Uterus (tissue), 4 donors: Measurements from ENCODE around the gene AMN. TPM values are rescaled to one million over a fixed set of nuclear protein-coding genes. Genes with fewer than 3 reads are reported as not detected.

Source experiments
- DNase-seq, 2 donors: peaks; one replicate each; pipeline ENCODE4 v3.0.0-alpha.2; 2019 to 2020
- H3K27ac ChIP-seq, 2 donors: fragments of 200-600 bp; sonication (generic); 1 replicate in 1 of 2; 2 replicates in 1 of 2; pipeline ENCODE4 v1.5.1; 2016 to 2018
- H3K27me3 ChIP-seq, 2 donors: fragments of 200-600 bp; sonication (generic); one replicate each; pipeline ENCODE4 v1.5.1; 2018 to 2019; ENCODE audit warnings: control low read depth in 1 of 2
- H3K36me3 ChIP-seq, 2 donors: fragments of 200-600 bp; sonication (generic); one replicate each; pipeline ENCODE4 v1.5.1; 2019; ENCODE audit warnings: control low read depth in 1 of 2
- H3K4me1 ChIP-seq, 2 donors: fragments of 200-600 bp; sonication (generic); one replicate each; pipeline ENCODE4 v1.5.1; 2018 to 2019; ENCODE audit warnings: control low read depth in 1 of 2
- H3K4me3 ChIP-seq, 2 donors: fragments of 200-600 bp; sonication (generic); 1 replicate in 1 of 2; 2 replicates in 1 of 2; pipeline ENCODE4 v1.5.1; 2018 to 2019; ENCODE audit warnings: mild to moderate bottlenecking in 1 of 2
- H3K9me3 ChIP-seq, 2 donors: fragments of 200-600 bp; sonication (generic); one replicate each; pipeline ENCODE4 v1.5.1; 2019; ENCODE audit warnings: control low read depth in 1 of 2
- POLR2A ChIP-seq, 2 donors: fragments of 450-650 bp; IDR thresholded peaks; one replicate each; pipeline ENCODE4 v1.6.1; 2016; ENCODE audit warnings: antibody characterized with exemption in 2 of 2, mild to moderate bottlenecking in 1 of 2, moderate library complexity in 1 of 2
- intact Hi-C: fragments of 100-400 bp; cut with DNase I; formaldehyde crosslinking; loops from one replicate; pipeline ENCODE4 v1.15.1; 2023; ENCODE audit warnings: low total_unique reads
- total RNA-seq, 4 donors: library from RNA; depleted of rRNA in 3 of 4; stranded (reverse); fragments of >200 nt in 3 of 4; gene quantifications; one replicate each; pipeline versions ENCODE4 v1.1.0 to v1.2.4, GENCODE V29; 2014 to 2023
- TF ChIP-seq, protein P1 (sequence below), 4 experiments: fragments of 200-600 bp in 2 of 4; fragments of 450-650 bp in 2 of 4; sonication (generic) in 2 of 4; IDR thresholded peaks; one replicate each; pipeline ENCODE4 v1.5.1; 2016 to 2019; ENCODE audit warnings: antibody characterized with exemption in 4 of 4, mild to moderate bottlenecking in 2 of 4, moderate library complexity in 1 of 4
- donor health status: DM: yes; HTN: yes; CAD: no.

AMN gene
- total RNA-seq, 4 donors from 2014 or later = 0.69 to 2.9 TPM; not detected in 2

- intact Hi-C loops = no loop called here
Observed at GRCh38 chr14:102933618-102934231, 11.3 kb downstream of the AMN start.

GRCh38 chr14:102935756-102936155 lies 13.3 kb downstream of the AMN start:
- H3K36me3 ChIP-seq = no peaks in the 10 kb centered on the region
- H3K4me1 ChIP-seq = peaks cover 0 to under 1% of the 10 kb centered on the region in 2 donors
- intact Hi-C loops = no loop called here
- H3K9me3 ChIP-seq = no peaks in the 10 kb centered on the region
- no peak for DNase-seq
- H3K27me3 ChIP-seq = peaks cover 0 to 4% of the 10 kb centered on the region in 2 donors
- no peak overlapping the region for H3K4me3 ChIP-seq
- TF ChIP-seq, protein P1, sequence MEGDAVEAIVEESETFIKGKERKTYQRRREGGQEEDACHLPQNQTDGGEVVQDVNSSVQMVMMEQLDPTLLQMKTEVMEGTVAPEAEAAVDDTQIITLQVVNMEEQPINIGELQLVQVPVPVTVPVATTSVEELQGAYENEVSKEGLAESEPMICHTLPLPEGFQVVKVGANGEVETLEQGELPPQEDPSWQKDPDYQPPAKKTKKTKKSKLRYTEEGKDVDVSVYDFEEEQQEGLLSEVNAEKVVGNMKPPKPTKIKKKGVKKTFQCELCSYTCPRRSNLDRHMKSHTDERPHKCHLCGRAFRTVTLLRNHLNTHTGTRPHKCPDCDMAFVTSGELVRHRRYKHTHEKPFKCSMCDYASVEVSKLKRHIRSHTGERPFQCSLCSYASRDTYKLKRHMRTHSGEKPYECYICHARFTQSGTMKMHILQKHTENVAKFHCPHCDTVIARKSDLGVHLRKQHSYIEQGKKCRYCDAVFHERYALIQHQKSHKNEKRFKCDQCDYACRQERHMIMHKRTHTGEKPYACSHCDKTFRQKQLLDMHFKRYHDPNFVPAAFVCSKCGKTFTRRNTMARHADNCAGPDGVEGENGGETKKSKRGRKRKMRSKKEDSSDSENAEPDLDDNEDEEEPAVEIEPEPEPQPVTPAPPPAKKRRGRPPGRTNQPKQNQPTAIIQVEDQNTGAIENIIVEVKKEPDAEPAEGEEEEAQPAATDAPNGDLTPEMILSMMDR (IDR thresholded peaks at IDR 0.05) = no peak
- TF ChIP-seq POLR2A (IDR thresholded peaks at IDR 0.05) = no peak
- no peak overlapping the region for H3K27ac ChIP-seq

More at GRCh38 chr14:102933618-102934231, 11.3 kb downstream of the AMN start:
- TF ChIP-seq, protein P1 (IDR thresholded peaks at IDR 0.05) = no peak
- no peak for TF ChIP-seq POLR2A (IDR thresholded peaks at IDR 0.05)
- DNase-seq = no peak
- Histone ChIP-seq H3K4me3 (no peak overlapping the region), H3K36me3 (no peaks in the 10 kb centered on the region), H3K9me3 (no peaks in the 10 kb centered on the region), H3K27me3 (peaks cover 9 to 23% of the 10 kb centered on the region in 2 donors), H3K27ac (no peak overlapping the region), H3K4me1 (peaks cover 7 to 20% of the 10 kb centered on the region in 2 donors)

- Histone ChIP-seq H3K4me3 (no peak overlapping the region), H3K4me1 (no peaks in the 10 kb centered on the region), H3K36me3 (no peaks in the 10 kb centered on the region), H3K9me3 (no peaks in the 10 kb centered on the region), H3K27ac (no peak overlapping the region), H3K27me3 (no peaks in the 10 kb centered on the region)
- no peak for TF ChIP-seq POLR2A (IDR thresholded peaks at IDR 0.05)
- TF ChIP-seq, protein P1 (IDR thresholded peaks at IDR 0.05) = no peak
- DNase-seq = no peak
- intact Hi-C loops = no loop called here
Observed at GRCh38 chr14:102937331-102938175, 15.1 kb downstream of the AMN start.

GRCh38 chr14:102938191-102938590 lies 15.7 kb downstream of the AMN start:
- no peaks in the 10 kb centered on the region for H3K9me3 ChIP-seq
- H3K36me3 ChIP-seq = no peaks in the 10 kb centered on the region
- TF ChIP-seq, protein P1 (IDR thresholded peaks at IDR 0.05) = no peak
- no peak for TF ChIP-seq POLR2A (IDR thresholded peaks at IDR 0.05)
- H3K4me1 ChIP-seq = no peaks in the 10 kb centered on the region
- H3K4me3 ChIP-seq = no peak overlapping the region
- intact Hi-C loops = no loop called here
- H3K27me3 ChIP-seq = no peaks in the 10 kb centered on the region
- H3K27ac ChIP-seq = no peak overlapping the region
- no peak for DNase-seq

- no peaks in the 10 kb centered on the region for H3K27me3 ChIP-seq
- intact Hi-C loops = no loop called here
- no peak for TF ChIP-seq POLR2A (IDR thresholded peaks at IDR 0.05)
- TF ChIP-seq, protein P1 (IDR thresholded peaks at IDR 0.05) = no peak
- DNase-seq = no peak
- H3K36me3 ChIP-seq = no peaks in the 10 kb centered on the region
- no peaks in the 10 kb centered on the region for H3K4me1 ChIP-seq
- H3K9me3 ChIP-seq = no peaks in the 10 kb centered on the region
- no peak overlapping the region for H3K4me3 ChIP-seq
- no peak overlapping the region for H3K27ac ChIP-seq
Observed at GRCh38 chr14:102939329-102939728, 16.9 kb downstream of the AMN start.
